H9 (cell line): Measurements from ENCODE around the gene PRR32. TPM values are rescaled to one million over a fixed set of nuclear protein-coding genes. Genes with fewer than 3 reads are reported as not detected.
A peak's percentile ranks its signal among the peaks of the same experiment; 100 is the strongest.

Source experiments
- DNase-seq: peaks from one replicate; pipeline ENCODE4 v3.0.0-alpha.2; 2017
- H2AFZ ChIP-seq: one replicate; pipeline ENCODE4 v1.6.1; 2013; ENCODE audit warnings: mild to moderate bottlenecking, low read length, control low read depth, moderate library complexity
- H2AK5ac ChIP-seq: 2 replicates; pipeline ENCODE4 v1.6.1; 2013; ENCODE audit warnings: low read length, control low read depth, mixed read lengths; ENCODE audit not compliant: insufficient read length
- H2BK120ac ChIP-seq: one replicate; pipeline ENCODE4 v1.6.1; 2013; ENCODE audit warnings: low read depth, mild to moderate bottlenecking, low read length, control low read depth, inconsistent platforms; ENCODE audit not compliant: poor library complexity, severe bottlenecking
- H2BK12ac ChIP-seq: 2 replicates; pipeline ENCODE4 v1.6.1; 2013; ENCODE audit warnings: low read length, control low read depth, mixed read lengths, low read depth; ENCODE audit not compliant: insufficient read length
- H2BK15ac ChIP-seq: 2 replicates; pipeline ENCODE4 v1.6.1; 2013; ENCODE audit warnings: low read depth, low read length, control low read depth
- H2BK20ac ChIP-seq: one replicate; pipeline ENCODE4 v1.6.1; 2013; ENCODE audit warnings: low read depth, mild to moderate bottlenecking, low read length, control low read depth, inconsistent platforms; ENCODE audit not compliant: poor library complexity, severe bottlenecking
- H2BK5ac ChIP-seq: 2 replicates; pipeline ENCODE4 v1.6.1; 2013; ENCODE audit warnings: low read length, control low read depth, mixed read lengths; ENCODE audit not compliant: insufficient read length
- H3K14ac ChIP-seq: 2 replicates; pipeline ENCODE4 v1.6.1; 2013; ENCODE audit warnings: low read length, control low read depth; ENCODE audit not compliant: insufficient read depth
- H3K18ac ChIP-seq: 2 replicates; pipeline ENCODE4 v1.6.1; 2013; ENCODE audit warnings: low read depth, mild to moderate bottlenecking, mixed read lengths, low read length, control low read depth; ENCODE audit not compliant: insufficient read length
- H3K23ac ChIP-seq: 2 replicates; pipeline ENCODE4 v1.6.1; 2013; ENCODE audit warnings: low read length, control low read depth, mixed read lengths, low read depth; ENCODE audit not compliant: insufficient read length
- H3K23me2 ChIP-seq: 2 replicates; pipeline ENCODE4 v1.6.1; 2013; ENCODE audit warnings: low read depth, mild to moderate bottlenecking, mixed read lengths, low read length, control low read depth; ENCODE audit not compliant: insufficient read length, poor library complexity, severe bottlenecking
- H3K27ac ChIP-seq: 2 replicates; pipeline ENCODE4 v1.5.1; 2013; ENCODE audit warnings: low read length, control low read depth, mixed read lengths, low read depth; ENCODE audit not compliant: insufficient read length
- H3K27me3 ChIP-seq: 2 replicates; pipeline ENCODE4 v1.6.1; 2013; ENCODE audit warnings: low read length, control low read depth, inconsistent platforms; ENCODE audit not compliant: insufficient read depth
- H3K4ac ChIP-seq: 2 replicates; pipeline ENCODE4 v1.6.1; 2013; ENCODE audit warnings: low read depth, mild to moderate bottlenecking, control low read depth, inconsistent platforms, low read length, moderate library complexity
- H3K4me1 ChIP-seq: 2 replicates; pipeline ENCODE4 v1.6.1; 2013; ENCODE audit warnings: low read length, control low read depth, inconsistent platforms; ENCODE audit not compliant: insufficient read depth
- H3K4me2 ChIP-seq: 2 replicates; pipeline ENCODE4 v1.6.1; 2013; ENCODE audit warnings: low read length, control low read depth, mixed read lengths; ENCODE audit not compliant: insufficient read length, insufficient read depth
- H3K56ac ChIP-seq: 2 replicates; pipeline ENCODE4 v1.6.1; 2013; ENCODE audit warnings: low read depth, mild to moderate bottlenecking, mixed read lengths, low read length, control low read depth; ENCODE audit not compliant: insufficient read length
- H3K79me1 ChIP-seq: 2 replicates; pipeline ENCODE4 v1.6.1; 2013; ENCODE audit warnings: low read depth, mild to moderate bottlenecking, moderate library complexity, low read length, control low read depth, inconsistent platforms; ENCODE audit not compliant: insufficient read depth, poor library complexity, severe bottlenecking
- H3K79me2 ChIP-seq: 2 replicates; pipeline ENCODE4 v1.6.1; 2013; ENCODE audit warnings: low read length, control low read depth, inconsistent platforms; ENCODE audit not compliant: insufficient read depth
- H3K9ac ChIP-seq: 2 replicates; pipeline ENCODE4 v1.6.1; 2013; ENCODE audit warnings: low read length, control low read depth, mixed read lengths; ENCODE audit not compliant: insufficient read length; ENCODE audit errors: extremely low read depth
- H3K9me3 ChIP-seq: one replicate; pipeline ENCODE4 v1.6.1; 2013; ENCODE audit warnings: low read depth, low read length, inconsistent platforms; ENCODE audit not compliant: control insufficient read depth
- H3T11ph ChIP-seq: one replicate; pipeline ENCODE4 v1.6.1; 2013; ENCODE audit warnings: mild to moderate bottlenecking, low read length, control low read depth, inconsistent platforms
- H4K20me1 ChIP-seq: one replicate; pipeline ENCODE4 v1.6.1; 2013; ENCODE audit not compliant: control insufficient read depth, insufficient read length, insufficient read depth
- H4K5ac ChIP-seq: 2 replicates; pipeline ENCODE4 v1.6.1; 2013; ENCODE audit warnings: low read depth, mild to moderate bottlenecking, mixed read lengths, low read length, control low read depth; ENCODE audit not compliant: insufficient read length
- H4K8ac ChIP-seq: replicated peaks from 2 replicates; pipeline ENCODE4 v1.6.1; 2013; ENCODE audit warnings: low read length, control low read depth, mixed read lengths, low read depth; ENCODE audit not compliant: insufficient read length
- H4K91ac ChIP-seq: 2 replicates; pipeline ENCODE4 v1.6.1; 2013; ENCODE audit warnings: low read depth, mild to moderate bottlenecking, moderate library complexity, mixed read lengths, low read length, control low read depth; ENCODE audit not compliant: insufficient read length
- H3K27ac Mint-ChIP-seq, 3 experiments: 2 replicates in 2 of 3; 3 replicates in 1 of 3; pipeline ENCODE4 v1.8.0; 2020 to 2021; ENCODE audit warnings: mixed read lengths in 3 of 3, mild to moderate bottlenecking in 1 of 3, moderate library complexity in 1 of 3
- H3K27me3 Mint-ChIP-seq: 2 replicates; pipeline ENCODE4 v1.8.0; 2021; ENCODE audit warnings: low read depth, mild to moderate bottlenecking, moderate library complexity, mixed read lengths
- H3K36me3 Mint-ChIP-seq, 3 experiments: 2 replicates in 2 of 3; 3 replicates in 1 of 3; pipeline ENCODE4 v1.8.0; 2020 to 2021; ENCODE audit warnings: low read depth in 3 of 3, mixed read lengths in 3 of 3; ENCODE audit not compliant: insufficient read depth in 1 of 3
- H3K4me1 Mint-ChIP-seq, 2 experiments: 2 replicates each; pipeline ENCODE4 v1.8.0; 2020; ENCODE audit warnings: mixed read lengths in 2 of 2
- H3K4me3 Mint-ChIP-seq, 2 experiments: 2 replicates in 1 of 2; 3 replicates in 1 of 2; pipeline ENCODE4 v1.8.0; 2020 to 2021; ENCODE audit warnings: mild to moderate bottlenecking in 2 of 2, mixed read lengths in 2 of 2, moderate library complexity in 1 of 2
- H3K9me3 Mint-ChIP-seq, 2 experiments: 2 replicates in 1 of 2; 3 replicates in 1 of 2; pipeline ENCODE4 v1.8.0; 2020; ENCODE audit warnings: mild to moderate bottlenecking in 2 of 2, mixed read lengths in 2 of 2, moderate library complexity in 1 of 2
- CTCF ChIP-seq: fragments of 200-600 bp; sonication (generic); conservative IDR thresholded peaks from 3 replicates; pipeline ENCODE4 v1.8.0; 2021; ENCODE audit warnings: antibody characterized with exemption, mild to moderate bottlenecking
- long read RNA-seq: library from polyadenylated mRNA; unstranded; transcript quantifications from one replicate; pipeline ENCODE4 v2.0.0, GENCODE V29; 2020
- total RNA-seq: library from RNA; stranded (reverse); gene quantifications from 2 replicates; pipeline ENCODE4 v1.2.1, GENCODE V29; 2021

The PRR32 gene
- total RNA-seq, result not detected in 2 replicates
- long read RNA-seq, result 0 reads

GRCh38 chrX:126819429-126819828, at the start of gene PRR32:
Gene PRR32 (plus strand): TSS chrX:126819729. CDS start chrX:126819844, 115 bp downstream.
- H3K56ac ChIP-seq, result no peak within 1 kb of the TSS
- no peak within 1 kb of the TSS for H2BK5ac ChIP-seq
- H4K20me1 ChIP-seq, result no peaks in the 10 kb centered on the region
- H3K79me1 ChIP-seq, result no peaks in the 10 kb centered on the region
- H3K9ac ChIP-seq, result no peak within 1 kb of the TSS
- H3K23me2 ChIP-seq, result no peaks in the 10 kb centered on the region
- Mint-ChIP-seq H3K36me3 (no peaks in the 10 kb centered on the region), H3K27ac (peak within 1 kb of the TSS in 2 of 3 experiments; percentile 23 to 25; a peak in 3 of 7 replicates), H3K9me3 (peaks cover 9 to 39% of the 10 kb centered on the region in 2 experiments), H3K4me3 (no peak within 1 kb of the TSS), H3K4me1 (peaks cover 0 to 3% of the 10 kb centered on the region in 2 experiments; a peak in 2 of 4 replicates), H3K27me3 (no peaks in the 10 kb centered on the region)
- H3K79me2 ChIP-seq, result no peaks in the 10 kb centered on the region
- H3K4ac ChIP-seq, result no peak within 1 kb of the TSS
- no peak within 1 kb of the TSS for H4K8ac ChIP-seq
- peak within 1 kb of the TSS; percentile 34 for H2BK20ac ChIP-seq
- no peak within 1 kb of the TSS for H3K18ac ChIP-seq
- H3K9me3 ChIP-seq, result no peaks in the 10 kb centered on the region
- no peak within 1 kb of the TSS for H3K23ac ChIP-seq
- no peaks in the 10 kb centered on the region for H3K4me1 ChIP-seq
- H3K27ac ChIP-seq, result no peak within 1 kb of the TSS
- no peak within 1 kb of the TSS for H3T11ph ChIP-seq
- H4K5ac ChIP-seq, result no peak within 1 kb of the TSS
- no peak within 1 kb of the TSS for H2AK5ac ChIP-seq
- H2BK120ac ChIP-seq, result no peak within 1 kb of the TSS
- no peaks in the 10 kb centered on the region for H3K27me3 ChIP-seq
- no peak for TF ChIP-seq CTCF
- DNase-seq, result no peak
- H3K4me2 ChIP-seq, result no peak within 1 kb of the TSS
- no peak within 1 kb of the TSS for H2AFZ ChIP-seq
- H2BK12ac ChIP-seq, result no peak within 1 kb of the TSS
- H4K91ac ChIP-seq, result no peak within 1 kb of the TSS
- no peak within 1 kb of the TSS for H2BK15ac ChIP-seq
- no peak within 1 kb of the TSS for H3K14ac ChIP-seq
